ENCODE results near the gene FAM149B1.
"Not testable (repeated sequence)": the region's sequence is repeated elsewhere in the genome, so short reads cannot be mapped to it uniquely, and the experiment has no call there.

Gene FAM149B1

DNA sequence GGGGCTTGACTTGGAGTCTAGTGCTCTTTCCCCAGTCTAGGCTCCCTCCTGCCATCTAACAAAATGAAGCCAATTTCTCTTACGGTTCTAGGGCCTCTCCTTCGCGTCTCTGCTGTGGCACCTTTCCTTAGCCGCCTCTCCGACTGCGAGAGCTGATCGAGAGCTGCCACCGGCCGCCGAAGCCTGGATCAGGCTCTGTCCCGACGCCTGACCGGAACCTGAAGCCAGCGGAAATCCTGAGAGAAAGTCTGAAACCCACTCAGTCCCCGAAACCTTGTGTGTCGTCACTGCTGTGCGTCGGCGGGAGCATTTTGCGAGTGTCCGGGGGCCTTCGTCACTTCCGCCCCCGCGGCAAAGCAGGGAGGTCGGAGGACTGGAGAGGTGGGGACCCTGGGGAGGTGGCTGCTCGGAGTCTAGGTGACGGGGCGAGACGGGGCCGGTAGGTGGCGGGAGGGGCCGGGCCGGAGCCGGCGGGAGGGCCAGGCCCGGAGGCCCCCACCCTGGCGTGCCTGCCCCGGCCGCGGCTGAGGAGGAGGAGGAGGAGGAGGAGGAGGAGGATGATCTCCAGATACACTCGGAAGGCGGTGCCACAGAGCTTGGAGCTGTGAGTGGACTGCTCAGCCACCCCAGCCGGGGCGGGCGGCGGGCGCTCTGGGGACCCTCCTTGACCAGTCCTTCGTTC lies at the start of gene FAM149B1, which contains the start of gene ECD:
TSS of gene FAM149B1 (plus strand) at position 337 of the 682 bp plus-strand sequence. CDS start at position 558, 221 bp downstream.
TSS of gene ECD (minus strand) at position 226 of the 682 bp plus-strand sequence. CDS start 4,071 bp downstream, outside the sequence.
- DNase-seq = peak; percentile 81 to 87 (median 84)

DNA sequence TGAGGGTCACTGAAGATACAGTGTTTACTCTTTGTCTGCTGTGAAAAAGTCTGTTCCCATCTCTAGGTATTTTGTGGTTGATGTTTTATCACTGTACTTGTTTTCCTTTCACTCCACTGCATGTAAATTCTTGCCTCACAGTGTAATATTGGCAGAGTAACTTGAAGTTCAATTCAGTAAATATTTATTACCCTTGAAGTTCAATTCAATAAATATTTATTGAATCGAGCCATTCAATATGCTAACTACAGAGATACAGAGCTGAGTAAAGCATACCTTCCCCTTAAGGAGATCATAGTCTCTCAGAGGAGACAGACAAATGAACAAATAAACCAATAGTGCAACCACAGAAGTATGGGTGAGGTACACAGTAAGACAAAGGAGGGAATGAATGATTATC lies 48.5 kb upstream of the FAM149B1 start:
- no peak for DNase-seq

DNA sequence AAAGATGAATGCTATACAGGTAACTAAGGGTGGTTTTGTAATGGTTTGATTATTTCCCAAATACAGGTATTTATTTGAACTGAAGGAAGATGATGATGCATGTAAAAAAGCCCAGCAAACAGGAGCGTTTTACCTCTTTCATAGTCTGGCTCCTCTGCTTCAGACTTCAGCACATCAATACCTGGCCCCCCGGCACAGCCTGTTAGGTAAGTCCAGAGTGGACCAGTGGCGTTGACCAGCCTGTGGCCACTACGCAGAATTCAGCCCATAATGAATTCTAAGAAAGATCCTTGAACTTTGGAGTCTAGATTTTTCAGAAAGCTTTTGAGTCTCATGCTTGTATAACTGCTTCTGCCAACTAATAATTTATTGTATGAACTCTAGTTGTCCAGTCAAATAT lies 48.0 kb upstream of the FAM149B1 start:
- no peak for DNase-seq

DNA sequence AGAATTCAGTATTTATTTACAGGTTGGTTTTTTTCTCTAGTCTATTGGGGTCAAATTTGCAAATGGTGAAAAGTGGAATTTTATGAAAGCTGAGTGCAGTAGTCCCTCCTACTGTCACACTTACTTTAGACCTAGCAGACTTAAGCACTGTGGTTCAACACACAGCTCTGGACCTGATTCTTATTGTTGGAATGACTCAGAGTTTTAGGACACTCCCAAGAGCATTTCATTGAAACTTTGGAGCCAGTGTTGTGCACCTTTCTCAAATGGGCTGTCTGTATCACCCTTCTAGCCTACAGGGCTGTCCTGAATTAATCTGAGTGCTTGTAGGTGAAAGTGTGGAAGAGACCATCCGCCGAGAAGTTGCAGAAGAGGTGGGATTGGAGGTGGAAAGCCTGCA lies 41.6 kb upstream of the FAM149B1 start:
- no peak for DNase-seq

DNA sequence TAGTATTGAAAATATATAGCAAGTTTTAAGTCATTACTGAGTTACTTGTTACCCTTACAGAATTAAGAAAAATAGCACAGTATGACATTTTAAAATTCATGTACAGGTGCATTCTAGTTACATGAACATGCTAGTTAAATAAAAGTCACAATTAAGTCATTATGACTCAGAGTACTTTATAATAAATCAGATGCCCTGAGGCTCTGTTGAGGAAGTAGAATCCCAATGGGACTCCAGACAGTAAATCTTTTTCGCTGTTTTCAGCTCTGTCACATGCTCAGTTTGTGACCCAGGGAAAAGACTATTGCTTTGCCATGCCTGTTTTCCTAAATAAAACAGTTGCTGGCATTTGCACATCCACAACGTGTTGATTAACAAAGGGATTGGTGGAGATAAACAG lies 36.6 kb upstream of the FAM149B1 start:
- DNase-seq = no peak

DNA sequence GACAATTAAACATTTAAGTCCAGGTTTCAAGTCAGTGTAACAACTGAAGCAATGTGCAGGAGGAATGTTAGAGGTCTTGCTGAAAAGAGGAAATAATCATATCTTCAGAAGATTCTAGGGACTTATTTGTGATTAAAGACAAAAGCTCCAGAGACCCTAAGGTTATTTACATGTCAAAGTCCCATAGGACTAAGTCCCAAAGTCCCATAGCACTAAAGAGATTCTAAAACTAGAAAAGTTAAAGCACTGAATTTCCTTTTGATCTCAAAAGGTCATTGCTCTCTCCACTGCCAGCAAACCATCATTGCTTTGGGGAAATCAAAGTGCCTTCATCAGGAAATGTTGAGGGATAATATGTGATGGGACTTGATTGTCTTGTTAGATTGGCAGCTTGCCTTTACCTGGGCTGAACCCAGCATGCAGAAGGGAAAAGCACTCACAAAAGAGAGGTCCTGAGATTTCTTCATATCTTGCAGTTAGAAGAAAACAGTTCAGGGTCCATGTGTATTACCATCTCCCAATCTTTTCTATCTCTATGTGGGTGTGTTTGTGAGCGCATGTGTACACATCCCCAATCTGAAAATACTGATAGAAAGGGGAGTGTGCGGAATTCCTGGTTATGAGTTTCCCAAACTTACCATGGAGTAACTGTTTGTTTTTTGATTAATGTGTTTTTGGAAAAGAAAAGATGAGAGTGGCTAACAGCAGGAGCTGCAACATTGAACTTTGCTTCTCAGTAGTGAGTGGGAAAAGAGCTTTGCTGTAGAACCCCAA lies 35.8 kb upstream of the FAM149B1 start:
- no peak for DNase-seq

DNA sequence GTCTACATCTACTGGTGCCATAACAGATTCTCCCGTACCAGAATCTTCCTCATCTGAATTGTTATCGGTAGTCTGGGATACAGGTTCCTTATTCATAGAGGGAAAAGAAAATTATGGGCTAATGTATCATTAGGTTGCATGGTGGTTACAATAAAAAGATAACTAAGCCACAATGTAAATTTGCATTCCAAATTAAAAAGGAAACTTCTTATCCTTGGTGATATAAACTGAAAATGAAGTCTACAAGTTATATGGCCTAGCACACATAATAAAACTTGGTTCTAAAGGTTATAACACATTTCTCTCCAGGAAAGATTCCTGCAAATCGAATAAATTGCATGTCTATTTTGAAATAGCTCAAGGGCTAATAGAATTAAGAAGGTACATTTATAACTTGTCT lies 33.2 kb upstream of the FAM149B1 start:
- no peak for DNase-seq

DNA sequence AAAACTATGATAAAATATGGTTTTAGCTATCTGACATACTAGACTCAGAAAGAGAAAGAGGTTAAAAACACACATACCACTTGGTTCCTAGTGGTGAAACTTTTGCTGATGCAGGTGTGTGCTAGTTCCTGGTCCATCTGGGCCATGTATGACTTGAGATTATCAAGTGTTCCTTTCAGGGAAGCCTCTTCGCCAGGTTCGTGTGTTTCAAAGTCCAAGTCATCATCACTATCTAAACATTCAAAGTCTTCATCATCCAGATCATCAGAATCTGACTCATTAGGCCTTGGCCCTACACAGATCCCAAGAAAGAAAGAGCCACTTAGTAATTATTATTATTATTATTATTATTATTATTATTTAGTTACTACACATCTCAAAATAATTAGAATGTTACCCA lies 31.3 kb upstream of the FAM149B1 start:
- DNase-seq = no peak

DNA sequence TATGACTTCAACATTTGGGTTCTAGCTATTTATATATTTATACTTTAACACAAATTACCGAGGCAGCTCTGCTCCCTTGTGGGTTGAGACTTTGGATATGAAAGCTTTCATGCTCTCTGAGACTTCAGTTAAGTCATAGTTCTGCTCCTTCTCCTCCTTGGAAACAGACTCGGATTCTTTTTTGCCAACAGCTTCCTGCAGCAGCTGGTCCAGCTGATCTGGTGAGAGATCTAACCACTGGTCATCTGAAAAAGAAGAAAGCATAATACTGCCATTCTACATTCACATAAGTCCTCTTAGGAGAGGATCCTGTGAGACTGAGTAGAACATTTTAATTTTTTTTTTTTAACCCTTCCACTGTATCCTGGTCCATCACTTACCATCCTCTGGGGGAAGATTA lies 28.7 kb upstream of the FAM149B1 start:
- no peak for DNase-seq

DNA sequence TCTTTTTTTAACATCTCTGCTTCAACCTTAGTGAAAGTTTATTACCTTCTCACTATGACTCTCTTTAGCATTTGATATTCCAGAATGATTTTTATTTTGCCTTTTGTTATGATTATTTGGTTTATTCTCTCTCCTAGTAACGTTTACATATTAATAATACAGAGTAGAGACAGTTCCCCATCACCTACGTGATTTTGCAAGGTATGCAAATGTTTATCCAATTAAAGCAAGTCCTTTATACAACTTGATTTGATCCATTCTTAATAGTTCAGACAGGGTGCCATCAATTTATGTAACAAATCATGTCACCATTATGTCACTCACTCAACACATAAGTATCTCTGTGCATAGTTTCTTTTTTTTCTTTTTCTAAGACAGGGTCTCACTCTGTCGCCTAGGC lies 26.3 kb upstream of the FAM149B1 start:
- DNase-seq = no peak

DNA sequence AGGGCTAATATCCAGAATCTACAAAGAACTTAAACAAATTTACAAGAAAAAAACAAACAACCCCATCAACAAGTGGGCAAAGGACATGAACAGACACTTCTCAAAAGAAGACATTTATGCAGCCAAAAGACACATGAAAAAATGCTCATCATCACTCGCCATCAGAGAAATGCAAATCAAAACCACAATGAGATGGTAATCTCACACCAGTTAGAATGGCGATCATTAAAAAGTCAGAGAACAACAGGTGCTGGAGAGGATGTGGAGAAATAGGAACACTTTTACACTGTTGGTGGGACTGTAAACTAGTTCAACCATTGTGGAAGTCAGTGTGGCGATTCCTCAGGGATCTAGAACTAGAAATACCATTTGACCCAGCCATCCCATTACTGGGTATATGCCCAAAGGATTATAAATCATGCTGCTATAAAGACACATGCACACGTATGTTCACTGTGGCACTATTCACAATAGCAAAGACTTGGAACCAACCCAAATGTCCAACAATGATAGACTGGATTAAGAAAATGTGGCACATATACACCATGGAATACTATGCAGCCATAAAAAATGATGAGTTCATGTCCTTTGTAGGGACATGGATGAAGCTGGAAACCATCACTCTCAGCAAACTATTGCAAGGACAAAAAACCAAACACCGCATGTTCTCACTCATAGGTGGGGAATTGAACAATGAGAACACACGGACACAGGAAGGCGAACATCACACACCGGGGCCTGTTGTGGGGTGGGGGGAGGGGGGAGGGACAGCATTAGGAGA lies 17.1 kb upstream of the FAM149B1 start:
- not testable (repeated sequence) for DNase-seq

DNA sequence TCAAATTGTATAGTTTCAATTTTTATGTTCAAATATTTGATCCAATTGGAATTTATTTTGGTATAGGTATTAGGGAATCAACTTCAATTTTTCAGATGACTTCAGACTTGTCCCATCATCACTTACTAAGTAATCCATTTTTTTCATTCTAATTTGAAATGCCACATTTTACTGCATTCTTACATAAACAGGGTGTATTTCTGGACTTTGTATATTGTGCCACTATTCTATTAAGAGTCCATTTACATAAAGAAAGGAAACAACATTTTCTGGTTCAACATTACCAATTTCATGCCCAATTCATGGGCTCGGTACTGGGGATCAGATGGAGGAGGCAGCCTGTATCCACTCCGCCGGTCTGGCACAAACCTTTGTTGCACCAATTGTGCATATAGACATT lies 15.9 kb upstream of the FAM149B1 start:
- no peak for DNase-seq

DNA sequence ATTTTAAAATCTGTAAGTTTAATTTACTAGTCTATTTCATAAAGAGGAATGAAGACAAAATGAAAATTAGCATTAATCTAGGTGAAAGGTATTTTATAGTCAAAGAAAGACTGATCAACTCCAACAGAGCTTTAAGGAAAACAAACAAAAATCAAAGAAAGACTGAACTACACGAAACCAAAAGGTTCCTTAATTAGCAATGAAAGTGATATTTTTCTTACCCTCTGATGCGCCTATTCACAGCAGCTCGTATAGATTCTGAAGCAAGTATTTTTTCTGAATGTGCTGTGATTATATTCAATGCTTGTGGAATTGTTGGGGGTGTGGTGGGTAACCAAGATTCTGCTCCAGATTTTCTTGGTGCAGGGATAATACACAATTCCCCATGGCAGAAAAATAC lies 11.9 kb upstream of the FAM149B1 start:
- DNase-seq = no peak

DNA sequence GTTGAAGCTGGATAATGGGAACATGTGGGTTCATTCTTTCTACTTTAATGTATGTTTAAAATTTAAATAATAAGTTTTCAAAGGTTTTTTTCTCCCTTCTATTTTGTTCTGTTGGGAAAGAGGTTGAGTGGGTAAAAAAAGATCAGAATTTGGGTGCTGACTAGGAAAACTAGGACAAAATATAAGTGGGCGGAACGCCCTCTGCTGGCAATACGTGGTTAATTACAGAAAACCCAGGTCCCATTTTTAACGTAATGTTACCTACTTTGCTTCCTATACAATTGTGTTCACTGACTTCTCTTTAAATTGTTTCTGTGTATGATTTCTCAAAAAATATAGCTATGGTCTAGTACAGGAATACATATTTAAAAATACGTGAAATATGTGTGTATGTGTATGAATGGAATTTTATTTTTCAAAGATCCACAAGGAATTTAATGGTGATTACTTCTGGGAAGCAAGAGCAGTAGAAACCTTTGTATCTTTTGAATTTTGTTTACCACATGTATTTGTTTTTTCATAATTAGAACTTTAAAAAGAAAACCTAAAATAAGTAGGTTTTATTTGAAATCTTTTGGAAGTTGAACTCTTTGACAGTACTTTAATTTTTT lies 8.8 kb upstream of the FAM149B1 start:
- peak; percentile 5 to 28 (median 14) for DNase-seq

DNA sequence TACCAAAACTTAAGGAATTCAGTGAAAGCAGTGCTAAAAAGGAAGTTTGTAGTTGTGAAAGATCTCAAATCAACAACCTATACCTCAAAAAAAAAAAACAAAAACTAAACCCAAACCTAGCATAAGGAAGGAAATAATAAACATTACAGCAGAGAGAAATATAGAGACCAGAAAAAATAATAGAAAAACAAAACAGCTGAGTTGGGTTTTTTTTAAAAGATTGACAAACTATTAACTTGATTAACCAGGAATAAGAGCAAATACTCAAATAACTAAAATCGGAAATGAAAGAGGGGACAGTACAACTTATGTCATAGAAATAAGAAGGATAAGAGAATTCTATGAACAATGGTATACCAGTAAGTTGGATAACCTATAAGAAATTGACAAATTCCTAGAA lies 6.8 kb upstream of the FAM149B1 start:
- no peak for DNase-seq

DNA sequence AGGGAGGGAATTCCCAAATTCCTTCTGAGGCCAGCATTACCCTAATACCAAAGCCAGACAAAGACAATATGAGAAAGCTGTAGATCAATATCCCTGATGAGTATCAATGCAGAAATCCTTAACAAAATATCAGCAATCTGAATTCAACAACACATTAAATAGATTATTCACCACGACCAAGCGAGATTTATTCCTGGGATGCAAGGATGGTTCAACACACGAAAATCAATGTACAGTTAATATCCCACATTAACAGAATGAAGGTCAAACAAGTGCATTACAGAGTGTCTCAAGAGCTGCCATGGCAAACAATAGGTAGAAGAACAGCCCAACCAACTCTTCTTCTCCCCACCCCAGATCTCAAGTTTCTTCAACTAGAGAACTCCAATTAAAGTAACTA lies 6.3 kb upstream of the FAM149B1 start:
- DNase-seq = no peak

DNA sequence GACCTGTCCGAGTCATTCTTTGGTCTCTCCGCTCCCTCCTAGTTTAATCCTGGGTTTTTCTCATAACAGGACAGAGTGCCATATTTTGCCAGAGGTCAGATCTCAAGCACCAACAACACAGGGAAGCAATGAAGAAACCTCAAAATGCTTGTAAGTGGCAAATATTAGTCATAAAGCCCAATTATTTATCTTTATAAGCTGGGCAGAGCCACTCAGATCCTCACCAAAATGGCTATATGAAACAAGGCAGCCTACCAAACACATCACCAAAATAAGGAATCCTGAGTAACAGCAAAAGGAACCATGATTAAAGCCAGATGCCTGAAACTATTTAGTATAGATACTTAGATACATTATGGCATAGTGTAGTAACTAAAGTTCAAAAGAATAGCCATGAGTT lies 4.8 kb upstream of the FAM149B1 start:
- DNase-seq = no peak

DNA sequence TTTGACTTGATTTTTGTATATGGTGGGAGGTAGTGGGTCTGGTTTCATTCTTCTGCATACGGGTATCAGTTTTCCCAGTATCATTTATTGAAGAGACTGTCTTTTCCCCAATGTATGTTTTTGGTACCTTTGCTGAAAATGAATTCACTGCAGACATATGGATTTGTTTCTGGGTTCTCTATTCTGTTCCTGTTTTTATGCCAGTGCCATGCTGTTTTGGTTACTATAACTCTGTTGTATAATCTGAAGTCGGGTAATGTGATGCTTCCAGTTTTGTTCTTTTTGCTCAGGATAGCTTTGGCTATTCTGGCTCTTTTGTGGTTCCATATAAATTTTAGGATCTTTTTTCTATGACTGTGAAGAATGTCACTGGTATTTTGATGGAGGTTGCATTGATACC lies 947 bp upstream of the FAM149B1 start:
- no peak for DNase-seq

DNA sequence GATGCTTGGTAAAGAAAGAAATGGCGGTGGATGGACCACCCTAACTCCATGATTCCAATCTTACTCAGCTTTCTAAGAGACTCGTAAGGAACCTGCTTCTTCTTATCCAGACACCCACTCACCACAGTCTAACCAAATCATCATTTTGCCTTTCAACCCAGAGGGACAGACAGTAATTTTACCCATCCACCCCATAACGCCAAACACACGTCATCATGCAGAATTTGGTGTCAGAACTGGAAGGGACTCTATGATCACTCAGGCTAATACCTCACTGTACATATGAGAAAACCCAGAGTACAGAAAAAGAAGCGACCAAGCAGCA lies 499 bp upstream of the FAM149B1 start:
- no peak for DNase-seq

DNA sequence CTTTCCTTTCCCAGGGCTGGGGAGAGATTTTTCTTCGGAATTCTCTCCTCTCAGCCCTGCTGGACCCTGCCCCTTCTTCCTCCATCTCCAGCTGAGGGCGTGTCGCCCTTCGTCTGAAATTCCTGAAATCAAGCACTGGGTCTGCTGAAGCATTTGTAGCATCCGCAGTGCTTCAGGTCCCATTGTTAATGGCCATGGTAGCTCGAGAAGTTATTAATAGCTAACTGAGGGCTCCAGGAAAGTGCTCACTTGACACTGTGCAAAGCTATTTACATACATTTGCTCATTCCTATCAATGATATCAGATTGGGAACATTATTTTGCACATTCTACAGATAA lies 515 bp downstream of the FAM149B1 start:
- DNase-seq = no peak

DNA sequence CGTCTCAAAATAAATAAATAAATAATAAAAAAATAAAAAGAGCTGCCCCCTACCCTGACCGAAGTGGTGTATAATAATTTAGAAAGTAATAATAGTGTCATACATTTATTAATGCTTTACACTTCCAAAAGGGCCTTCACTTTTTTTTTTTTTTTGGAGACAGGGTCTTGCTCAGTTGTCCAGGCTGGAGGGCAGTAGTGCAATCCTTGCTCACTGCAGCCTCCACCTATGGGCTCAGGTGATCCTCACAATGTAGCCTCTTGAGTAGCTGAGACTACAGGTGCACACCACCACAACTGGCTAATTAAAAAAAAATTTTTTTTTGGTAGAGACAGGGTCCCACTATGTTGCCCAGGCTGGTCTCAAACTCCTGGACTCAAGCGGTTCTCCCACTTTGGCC lies 1.4 kb downstream of the FAM149B1 start:
- no peak for DNase-seq

DNA sequence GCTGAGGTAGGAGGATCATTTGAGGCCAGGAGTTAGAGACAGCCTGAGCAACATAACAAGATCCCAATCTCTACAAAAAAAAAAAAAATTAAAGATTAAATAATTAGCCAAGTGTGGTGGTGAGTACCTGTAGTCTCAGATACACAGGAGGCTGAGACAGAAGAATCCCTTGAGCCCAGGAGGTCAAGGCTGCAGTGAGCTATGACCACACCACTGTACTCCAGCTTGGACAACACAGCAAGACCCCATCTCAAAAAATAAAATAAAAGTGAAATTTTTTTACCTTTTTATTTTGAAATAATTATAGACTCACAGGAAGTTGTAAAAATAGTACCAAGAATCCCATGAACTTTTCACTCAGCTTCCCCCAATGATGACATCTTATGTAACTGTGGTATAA lies 4.9 kb downstream of the FAM149B1 start:
- DNase-seq = no peak

DNA sequence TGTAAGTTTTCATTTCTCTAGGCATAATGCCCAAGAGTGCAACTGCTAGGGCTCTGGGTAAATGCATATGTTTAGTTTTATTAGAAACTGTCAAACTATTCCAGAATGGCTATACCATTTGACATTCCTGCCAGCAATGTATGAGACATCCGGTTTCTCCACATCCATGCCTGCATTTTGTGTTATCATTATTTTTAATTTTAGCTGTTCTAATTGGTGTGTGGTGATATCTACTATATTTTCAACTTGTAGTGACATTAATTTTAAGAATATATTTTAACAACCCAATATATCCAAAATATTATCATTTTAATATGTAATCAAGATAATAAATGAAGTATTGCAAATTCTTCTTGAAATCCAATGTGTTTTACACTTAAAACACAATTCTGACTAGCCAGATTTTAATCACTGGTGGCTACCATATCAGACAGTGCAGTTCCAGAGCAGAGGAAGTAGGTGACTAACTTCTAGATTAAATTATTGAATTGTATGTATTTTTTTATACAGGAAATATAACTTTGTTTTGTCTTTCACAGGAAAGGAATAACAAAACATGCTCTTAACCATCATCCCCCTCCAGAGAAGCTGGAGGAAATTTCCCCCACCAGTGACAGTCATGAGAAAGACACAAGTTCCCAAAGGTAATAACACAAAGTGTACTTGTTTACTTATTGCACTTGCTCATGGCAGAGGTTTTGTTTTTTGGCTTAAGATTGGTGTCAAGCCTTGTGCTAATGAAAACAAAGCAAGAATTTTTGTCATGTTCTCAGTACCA lies 6.4 kb downstream of the FAM149B1 start:
- DNase-seq = no peak

Data from activated CD4-positive, CD25-positive, alpha-beta regulatory T cell (primary cell).